Calu3 (cell line): ENCODE measurements around the gene NEU2. TPM values are rescaled to one million over a fixed set of nuclear protein-coding genes. Genes with fewer than 3 reads are reported as not detected.

Source experiments
- BruUV-seq: library from RNA; stranded (reverse); fragments of 400-500 nt; replicated peaks from 2 replicates; lab custom pipeline; 2021; lab: Mats Ljungman, UMichigan
- CTCF ChIA-PET: fragments of 300-600 bp; sonication (Branson Sonifier 250); formaldehyde crosslinking; loops from one replicate; lab custom pipeline; 2022; ENCODE audit warnings: antibody characterized with exemption; lab: Charles Lee
- DNase-seq: peaks from one replicate; pipeline ENCODE4 v3.0.0; 2022
- H3K27ac Mint-ChIP-seq: one replicate; pipeline ENCODE4 v1.8.0; 2022; ENCODE audit warnings: mixed read lengths; ENCODE audit not compliant: unreplicated experiment
- H3K27me3 Mint-ChIP-seq: one replicate; pipeline ENCODE4 v1.8.0; 2022; ENCODE audit warnings: mixed read lengths; ENCODE audit not compliant: unreplicated experiment
- H3K36me3 Mint-ChIP-seq: one replicate; pipeline ENCODE4 v1.8.0; 2022; ENCODE audit warnings: mild to moderate bottlenecking, moderate library complexity, mixed read lengths; ENCODE audit not compliant: insufficient read depth, unreplicated experiment
- H3K4me1 Mint-ChIP-seq: one replicate; pipeline ENCODE4 v1.8.0; 2022; ENCODE audit warnings: mild to moderate bottlenecking, low read depth, mixed read lengths; ENCODE audit not compliant: unreplicated experiment
- H3K4me3 Mint-ChIP-seq: one replicate; pipeline ENCODE4 v1.8.0; 2022; ENCODE audit warnings: mild to moderate bottlenecking, low read depth, moderate library complexity, mixed read lengths; ENCODE audit not compliant: unreplicated experiment
- H3K9me3 Mint-ChIP-seq: one replicate; pipeline ENCODE4 v1.8.0; 2022; ENCODE audit warnings: low read depth, mixed read lengths; ENCODE audit not compliant: unreplicated experiment
- intact Hi-C: fragments of 100-400 bp; cut with micrococcal nuclease; formaldehyde crosslinking; loops from one replicate; pipeline ENCODE4 v1.10.0; 2022; ENCODE audit not compliant: unreplicated experiment
- total RNA-seq: library from RNA; stranded (reverse); gene quantifications from 2 replicates; pipeline ENCODE4 v1.2.3, GENCODE V29; 2022
- TF ChIP-seq, protein P1 (sequence below): fragments of 200-600 bp; IDR thresholded peaks from one replicate; pipeline ENCODE4 v1.8.0; 2022; ENCODE audit warnings: antibody characterized with exemption; ENCODE audit not compliant: unreplicated experiment

Gene NEU2
- total RNA-seq, 1 experiment from 2014 or later, result not detected

DNA sequence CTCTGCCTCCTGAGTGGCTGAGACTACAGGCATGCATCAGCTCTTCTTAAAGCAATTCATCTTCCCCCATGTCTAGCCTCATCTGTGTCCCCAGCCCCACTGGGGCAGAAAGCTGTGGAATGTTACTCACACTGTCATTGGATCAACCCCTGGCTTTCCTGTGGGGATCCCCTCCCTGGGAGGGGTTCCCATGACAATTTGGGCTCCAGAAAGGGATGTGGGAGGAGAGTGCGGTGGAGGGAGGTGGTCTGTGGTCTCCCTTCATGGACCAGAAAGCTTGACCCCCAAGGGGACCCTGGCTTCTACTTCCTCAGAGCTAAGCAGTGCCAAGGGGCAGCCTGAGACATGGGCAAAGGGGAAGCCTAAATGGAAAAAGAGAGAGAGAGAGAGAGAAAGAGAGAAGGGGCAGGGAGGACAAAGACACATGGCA, 20.8 kb upstream of the NEU2 start:
- no peak overlapping the region for H3K4me3 Mint-ChIP-seq
- H3K4me1 Mint-ChIP-seq, result peaks cover 24% of the 10 kb centered on the region
- H3K27me3 Mint-ChIP-seq, result no peaks in the 10 kb centered on the region
- no peaks in the 10 kb centered on the region for H3K36me3 Mint-ChIP-seq
- H3K27ac Mint-ChIP-seq, result no peak overlapping the region
- CTCF ChIA-PET, result no interaction called here
- TF ChIP-seq, protein P1, sequence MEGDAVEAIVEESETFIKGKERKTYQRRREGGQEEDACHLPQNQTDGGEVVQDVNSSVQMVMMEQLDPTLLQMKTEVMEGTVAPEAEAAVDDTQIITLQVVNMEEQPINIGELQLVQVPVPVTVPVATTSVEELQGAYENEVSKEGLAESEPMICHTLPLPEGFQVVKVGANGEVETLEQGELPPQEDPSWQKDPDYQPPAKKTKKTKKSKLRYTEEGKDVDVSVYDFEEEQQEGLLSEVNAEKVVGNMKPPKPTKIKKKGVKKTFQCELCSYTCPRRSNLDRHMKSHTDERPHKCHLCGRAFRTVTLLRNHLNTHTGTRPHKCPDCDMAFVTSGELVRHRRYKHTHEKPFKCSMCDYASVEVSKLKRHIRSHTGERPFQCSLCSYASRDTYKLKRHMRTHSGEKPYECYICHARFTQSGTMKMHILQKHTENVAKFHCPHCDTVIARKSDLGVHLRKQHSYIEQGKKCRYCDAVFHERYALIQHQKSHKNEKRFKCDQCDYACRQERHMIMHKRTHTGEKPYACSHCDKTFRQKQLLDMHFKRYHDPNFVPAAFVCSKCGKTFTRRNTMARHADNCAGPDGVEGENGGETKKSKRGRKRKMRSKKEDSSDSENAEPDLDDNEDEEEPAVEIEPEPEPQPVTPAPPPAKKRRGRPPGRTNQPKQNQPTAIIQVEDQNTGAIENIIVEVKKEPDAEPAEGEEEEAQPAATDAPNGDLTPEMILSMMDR, result no peak
- BruUV-seq, result no TSS peak
- DNase-seq, result no peak
- intact Hi-C loops, result no loop called here
- H3K9me3 Mint-ChIP-seq, result peaks cover 4% of the 10 kb centered on the region

DNA sequence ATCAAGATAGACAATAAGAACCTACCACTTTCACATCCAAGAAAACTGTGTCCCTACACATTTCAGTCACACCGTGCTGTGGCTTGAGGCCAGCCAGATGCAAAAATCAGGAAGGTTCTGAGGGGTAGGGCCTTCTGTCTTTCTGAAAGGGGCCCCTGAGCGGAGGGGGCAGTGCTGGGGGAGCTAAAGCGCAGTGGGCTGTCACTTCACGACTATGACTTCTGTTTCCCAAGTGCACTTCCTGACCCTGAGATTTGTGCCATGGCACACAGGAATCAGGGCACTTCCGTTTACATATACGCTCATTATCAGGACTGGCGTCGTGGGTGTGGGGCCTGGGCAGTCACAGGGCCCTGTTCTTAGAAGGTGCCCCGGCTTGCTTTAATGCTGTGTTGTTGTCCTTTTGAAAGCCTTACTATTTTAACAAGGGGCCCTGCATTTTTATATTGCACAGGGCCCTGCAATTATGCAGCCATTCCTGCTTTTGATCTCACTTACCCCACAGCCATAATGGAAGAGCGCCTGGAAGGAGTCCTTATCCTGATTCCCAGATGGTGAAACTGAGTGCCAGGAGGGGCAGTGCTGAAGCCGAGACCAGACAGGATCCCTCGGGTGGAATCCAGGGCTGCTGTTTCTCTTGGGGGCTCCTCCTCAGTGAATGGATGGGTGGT, 20.0 kb upstream of the NEU2 start:
- Mint-ChIP-seq H3K27ac (peak overlapping the region; percentile 46), H3K4me1 (peaks cover 24% of the 10 kb centered on the region), H3K36me3 (no peaks in the 10 kb centered on the region), H3K9me3 (peaks cover 4% of the 10 kb centered on the region), H3K4me3 (peak overlapping the region; percentile 47), H3K27me3 (no peaks in the 10 kb centered on the region)
- intact Hi-C loops, result no loop called here
- CTCF ChIA-PET, result interaction anchor here (0.6 to 1.5 kb wide), 3 partner anchors 9 to 85 kb away, joined by 3 to 5 read pairs (median 4); no protein-coding TSS in a partner anchor
- TF ChIP-seq, protein P1, result no peak
- no TSS peak for BruUV-seq
- DNase-seq, result no peak

DNA sequence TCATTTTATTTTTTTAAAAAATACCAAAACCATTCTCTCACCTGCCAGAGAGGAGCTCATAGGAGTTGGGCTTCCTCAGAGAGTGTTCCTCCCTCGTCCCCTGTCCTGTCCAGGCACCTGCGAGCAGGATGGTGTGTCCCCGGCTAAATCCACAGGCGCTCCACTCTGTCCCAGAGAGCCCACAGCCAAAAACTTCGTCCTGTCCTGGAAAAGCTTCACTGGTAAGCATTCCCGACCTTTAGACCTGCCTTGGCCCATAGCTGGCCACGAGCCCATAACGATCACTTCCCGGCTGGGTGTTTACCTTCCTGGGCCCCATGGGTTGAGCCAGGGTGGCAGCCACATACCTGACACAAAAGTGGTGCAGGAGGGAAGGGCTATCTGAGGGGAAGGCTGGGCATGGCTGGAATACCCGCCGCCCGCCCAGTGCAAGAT, 19.4 kb upstream of the NEU2 start, which contains the start of gene NGEF:
TSS of gene NGEF (minus strand) at position 230 of the 435 bp plus-strand sequence. CDS start 38,366 bp downstream, outside the sequence.
- Mint-ChIP-seq H3K27ac (peak within 1 kb of the TSS; percentile 46), H3K4me1 (peaks cover 24% of the 10 kb centered on the region), H3K36me3 (no peaks in the 10 kb centered on the region), H3K27me3 (no peaks in the 10 kb centered on the region), H3K4me3 (peak within 1 kb of the TSS; percentile 47), H3K9me3 (peaks cover 4% of the 10 kb centered on the region)
- peak; percentile 84 for DNase-seq
- intact Hi-C loops, result no loop called here
- no TSS peak for BruUV-seq
- CTCF ChIA-PET, result interaction anchor here (0.6 to 1.5 kb wide), 3 partner anchors 9 to 86 kb away, joined by 3 to 5 read pairs (median 4); no protein-coding TSS in a partner anchor
- TF ChIP-seq, protein P1, result no peak

DNA sequence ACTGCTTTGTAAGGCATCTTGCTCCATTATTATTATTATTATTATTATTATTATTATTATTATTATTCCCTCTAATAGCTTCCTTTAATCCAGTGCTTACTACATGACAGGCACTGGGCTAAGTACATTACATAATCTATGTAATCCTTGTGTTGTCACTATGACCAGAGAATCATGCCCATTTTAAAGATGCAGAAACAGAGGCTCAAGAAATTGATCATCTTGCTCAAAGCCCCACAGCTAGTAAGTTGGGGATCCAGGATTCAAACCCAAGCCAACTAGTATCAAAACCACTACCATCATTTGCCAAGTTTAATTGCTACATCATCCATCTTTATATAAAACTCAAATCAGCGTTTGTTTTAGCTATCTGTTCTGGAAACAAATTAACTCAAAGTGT, 18.8 kb upstream of the NEU2 start:
- TF ChIP-seq, protein P1, result no peak
- H3K9me3 Mint-ChIP-seq, result peaks cover 4% of the 10 kb centered on the region
- no TSS peak for BruUV-seq
- no peaks in the 10 kb centered on the region for H3K36me3 Mint-ChIP-seq
- intact Hi-C loops, result no loop called here
- H3K27ac Mint-ChIP-seq, result no peak overlapping the region
- H3K27me3 Mint-ChIP-seq, result no peaks in the 10 kb centered on the region
- peaks cover 24% of the 10 kb centered on the region for H3K4me1 Mint-ChIP-seq
- no peak for DNase-seq
- H3K4me3 Mint-ChIP-seq, result no peak overlapping the region
- CTCF ChIA-PET, result interaction anchor here (1.0 to 1.5 kb wide), 2 partner anchors 8 to 15 kb away, joined by 4 to 5 read pairs; no protein-coding TSS in a partner anchor
